WERI-Rb-1 (cell line): ENCODE measurements around the gene HIVEP1.

ENCODE experiments used
- DNase-seq: peaks from one replicate; pipeline ENCODE4 v3.0.0-alpha.2; 2020
- H3K27ac ChIP-seq: fragments of 250-450 bp; sonication (Bioruptor Pico); 2 replicates; pipeline ENCODE4 v1.5.1; 2020; ENCODE audit warnings: mild to moderate bottlenecking, moderate library complexity
- H3K27me3 ChIP-seq: fragments of 250-450 bp; sonication (Bioruptor Pico); 2 replicates; pipeline ENCODE4 v1.5.1; 2021; ENCODE audit warnings: mild to moderate bottlenecking, low read depth, moderate library complexity; ENCODE audit not compliant: insufficient read depth, severe bottlenecking
- H3K36me3 ChIP-seq: fragments of 250-450 bp; sonication (Bioruptor Pico); 2 replicates; pipeline ENCODE4 v1.5.1; 2020; ENCODE audit warnings: mild to moderate bottlenecking, moderate library complexity
- H3K4me3 ChIP-seq: 2 replicates; pipeline ENCODE4 v1.5.1; 2011; ENCODE audit warnings: low read depth, mild to moderate bottlenecking, control low read depth, low read length
- H3K9me3 ChIP-seq: fragments of 250-450 bp; sonication (Bioruptor Pico); 2 replicates; pipeline ENCODE4 v1.5.1; 2021; ENCODE audit warnings: mild to moderate bottlenecking, moderate library complexity; ENCODE audit not compliant: severe bottlenecking
- CTCF ChIP-seq: IDR thresholded peaks from 2 replicates; pipeline ENCODE4 v1.5.1; 2011; ENCODE audit warnings: low read depth, mild to moderate bottlenecking, control low read depth, inconsistent platforms, low read length

The HIVEP1 gene

GRCh38 chr6:12198851-12199250 is 186.7 kb downstream of the HIVEP1 start:
- no peak for DNase-seq
- no peak for TF ChIP-seq CTCF
- Histone ChIP-seq H3K27ac (no peak overlapping the region), H3K36me3 (no peaks in the 10 kb centered on the region), H3K4me3 (no peak overlapping the region), H3K9me3 (no peaks in the 10 kb centered on the region), H3K27me3 (peaks cover 11% of the 10 kb centered on the region)

GRCh38 chr6:12200015-12200564 is 188.0 kb downstream of the HIVEP1 start:
- Histone ChIP-seq H3K9me3 (no peaks in the 10 kb centered on the region), H3K4me3 (no peak overlapping the region), H3K27me3 (peaks cover 11% of the 10 kb centered on the region), H3K36me3 (no peaks in the 10 kb centered on the region), H3K27ac (no peak overlapping the region)
- DNase-seq, result no peak
- no peak for TF ChIP-seq CTCF

- H3K4me3 ChIP-seq, result no peak overlapping the region
- H3K36me3 ChIP-seq, result no peaks in the 10 kb centered on the region
- no peak overlapping the region for H3K27ac ChIP-seq
- no peaks in the 10 kb centered on the region for H3K9me3 ChIP-seq
- TF ChIP-seq CTCF, result no peak
- H3K27me3 ChIP-seq, result peaks cover 13% of the 10 kb centered on the region
- no peak for DNase-seq
Observed at GRCh38 chr6:12200761-12201160, 188.6 kb downstream of the HIVEP1 start.

GRCh38 chr6:12203001-12203400 is 190.9 kb downstream of the HIVEP1 start:
- DNase-seq, result no peak
- TF ChIP-seq CTCF, result no peak
- Histone ChIP-seq H3K36me3 (no peaks in the 10 kb centered on the region), H3K4me3 (no peak overlapping the region), H3K27ac (no peak overlapping the region), H3K9me3 (no peaks in the 10 kb centered on the region), H3K27me3 (peaks cover 14% of the 10 kb centered on the region)

GRCh38 chr6:12208190-12208589 is 196.1 kb downstream of the HIVEP1 start:
- peaks cover 10% of the 10 kb centered on the region for H3K9me3 ChIP-seq
- TF ChIP-seq CTCF, result no peak
- no peak overlapping the region for H3K27ac ChIP-seq
- H3K4me3 ChIP-seq, result no peak overlapping the region
- no peaks in the 10 kb centered on the region for H3K36me3 ChIP-seq
- no peak for DNase-seq
- peaks cover 8% of the 10 kb centered on the region for H3K27me3 ChIP-seq

- no peak overlapping the region for H3K27ac ChIP-seq
Observed at GRCh38 chr6:12208673-12209072, 196.6 kb downstream of the HIVEP1 start.

More at GRCh38 chr6:12208673-12209072, 196.6 kb downstream of the HIVEP1 start:
- peaks cover 10% of the 10 kb centered on the region for H3K9me3 ChIP-seq
- H3K36me3 ChIP-seq, result no peaks in the 10 kb centered on the region
- no peak for TF ChIP-seq CTCF
- H3K27me3 ChIP-seq, result peaks cover 7% of the 10 kb centered on the region
- no peak overlapping the region for H3K4me3 ChIP-seq
- no peak for DNase-seq
